ENCODE measurements around the gene SCUBE3. TPM values are rescaled to one million over a fixed set of nuclear protein-coding genes. Genes with fewer than 3 reads are reported as not detected.

The SCUBE3 gene
- total and polyA plus RNA-seq, 2 of the 13 experiments (the other 11 are each of a cell fraction or from before 2014, with no cell fraction given) = not detected

- TF ChIP-seq BORCS8-MEF2B (CRISPR knock-in tag; IDR thresholded peaks at IDR 0.05) (peak; percentile 96), MXD3 (CRISPR knock-in tag; IDR thresholded peaks at IDR 0.05) (peak; percentile 85), PAX8 (CRISPR knock-in tag; IDR thresholded peaks at IDR 0.05; ENCODE audit: borderline replicate concordance) (peak; percentile 94; the same call in 1 of the 2 replicates), PAWR (CRISPR knock-in tag; IDR thresholded peaks at IDR 0.05; ENCODE audit: borderline replicate concordance) (no peak), PHF5A (CRISPR knock-in tag; IDR thresholded peaks at IDR 0.05; ENCODE audit: low read depth, unreplicated experiment) (peak; percentile 47), ZNF18 (CRISPR knock-in tag; IDR thresholded peaks at IDR 0.05; ENCODE audit: insufficient replicate concordance) (peak; percentile 88), ZNF468 (CRISPR knock-in tag; IDR thresholded peaks at IDR 0.05) (peak; percentile 80; the same call in 1 of the 2 replicates), REL (CRISPR knock-in tag; conservative IDR thresholded peaks at IDR 0.05) (peak; percentile 92), ZBTB44 (CRISPR knock-in tag; IDR thresholded peaks at IDR 0.05) (peak; percentile 65; the same call in 1 of the 2 replicates), HIC2 (CRISPR knock-in tag; IDR thresholded peaks at IDR 0.05; ENCODE audit: low read depth) (no peak), SALL1 (CRISPR knock-in tag; IDR thresholded peaks at IDR 0.05) (peak; percentile 93), RFX1 (IDR thresholded peaks at IDR 0.05) (peak; percentile 95), RELA (CRISPR knock-in tag; IDR thresholded peaks at IDR 0.05) (peak; percentile 75), SMAD3 (CRISPR knock-in tag; IDR thresholded peaks at IDR 0.05) (peak; percentile 90), MAZ (IDR thresholded peaks at IDR 0.05; ENCODE audit: borderline replicate concordance, low read depth, low read length) (peak; percentile 94), MAZ (CRISPR knock-in tag; IDR thresholded peaks at IDR 0.05; ENCODE audit: low read depth) (peak; percentile 97), ZNF496 (CRISPR knock-in tag; IDR thresholded peaks at IDR 0.05; ENCODE audit: insufficient replicate concordance) (no peak), ZNF800 (CRISPR knock-in tag; IDR thresholded peaks at IDR 0.05) (peak; percentile 85; the same call in 1 of the 2 replicates), HMG20B (CRISPR knock-in tag; conservative IDR thresholded peaks at IDR 0.05) (peak; percentile 70; the same call in 1 of the 2 replicates), ERF (CRISPR knock-in tag; IDR thresholded peaks at IDR 0.05) (peak; percentile 86), ZSCAN20 (CRISPR knock-in tag; IDR thresholded peaks at IDR 0.05; ENCODE audit: borderline replicate concordance) (peak; percentile 97), NKX3-1 (CRISPR knock-in tag; IDR thresholded peaks at IDR 0.05) (peak; percentile 93), NR3C1 (CRISPR knock-in tag; IDR thresholded peaks at IDR 0.05) (no peak)
Measured at GRCh38 chr6:35259194-35259947, 45.6 kb downstream of the SCUBE3 start, which contains the start of gene ZNF76 (continued).
